ENCODE results near the gene GOLGA8S.
"Not testable (repeated sequence)": the region's sequence is repeated elsewhere in the genome, so short reads cannot be mapped to it uniquely, and the experiment has no call there.

Gene GOLGA8S

GRCh38 chr15:23354448-23354847, at the start of gene GOLGA8S:
Gene GOLGA8S (plus strand): TSS chr15:23354748. CDS start chr15:23354810, 62 bp downstream.
- DNase-seq (ENCODE audit: low read depth in 2 of 2): not testable (repeated sequence)

GRCh38 chr15:23304805-23305204, 49.7 kb upstream of the GOLGA8S start:
- DNase-seq (ENCODE audit: low read depth in 2 of 2): not testable (repeated sequence)

GRCh38 chr15:23305921-23306320, 48.6 kb upstream of the GOLGA8S start:
- not testable (repeated sequence) for DNase-seq (ENCODE audit: low read depth in 2 of 2)

GRCh38 chr15:23311233-23311632, 43.3 kb upstream of the GOLGA8S start:
- not testable (repeated sequence) for DNase-seq (ENCODE audit: low read depth in 2 of 2)

- DNase-seq (ENCODE audit: low read depth in 2 of 2): not testable (repeated sequence)
Observed at GRCh38 chr15:23334096-23334495, 20.5 kb upstream of the GOLGA8S start, which contains the start of gene GOLGA6L26. Gene GOLGA6L26 (minus strand): TSS chr15:23334196. CDS start chr15:23334135, 61 bp downstream.

GRCh38 chr15:23362622-23363021, 8.1 kb downstream of the GOLGA8S start:
- not testable (repeated sequence) for DNase-seq (ENCODE audit: low read depth in 2 of 2)

GRCh38 chr15:23364261-23364660, 9.7 kb downstream of the GOLGA8S start:
- not testable (repeated sequence) for DNase-seq (ENCODE audit: low read depth in 2 of 2)

- DNase-seq (ENCODE audit: low read depth in 2 of 2): no peak
Observed at GRCh38 chr15:23370578-23370977, 16.0 kb downstream of the GOLGA8S start.

- not testable (repeated sequence) for DNase-seq (ENCODE audit: low read depth in 2 of 2)
Observed at GRCh38 chr15:23371134-23371533, 16.6 kb downstream of the GOLGA8S start.

GRCh38 chr15:23371868-23372267, 17.3 kb downstream of the GOLGA8S start:
- not testable (repeated sequence) for DNase-seq (ENCODE audit: low read depth in 2 of 2)

GRCh38 chr15:23372284-23372683, 17.7 kb downstream of the GOLGA8S start:
- no peak for DNase-seq (ENCODE audit: low read depth in 2 of 2)

GRCh38 chr15:23372891-23373600, 18.5 kb downstream of the GOLGA8S start:
- not testable (repeated sequence) for DNase-seq (ENCODE audit: low read depth in 2 of 2)

- not testable (repeated sequence) for DNase-seq (ENCODE audit: low read depth in 2 of 2)
Observed at GRCh38 chr15:23374226-23374625, 19.7 kb downstream of the GOLGA8S start.

GRCh38 chr15:23378946-23379345, 24.4 kb downstream of the GOLGA8S start:
- not testable (repeated sequence) for DNase-seq (ENCODE audit: low read depth in 2 of 2)

GRCh38 chr15:23380700-23381099, 26.2 kb downstream of the GOLGA8S start:
- not testable (repeated sequence) for DNase-seq (ENCODE audit: low read depth in 2 of 2)

GRCh38 chr15:23381192-23381591, 26.6 kb downstream of the GOLGA8S start:
- DNase-seq (ENCODE audit: low read depth in 2 of 2): not testable (repeated sequence)

GRCh38 chr15:23384371-23384770, 29.8 kb downstream of the GOLGA8S start:
- no peak for DNase-seq (ENCODE audit: low read depth in 2 of 2)

GRCh38 chr15:23385886-23386430, 31.4 kb downstream of the GOLGA8S start:
- DNase-seq (ENCODE audit: low read depth in 2 of 2): no peak

- no peak for DNase-seq (ENCODE audit: low read depth in 2 of 2)
Observed at GRCh38 chr15:23387621-23388190, 33.2 kb downstream of the GOLGA8S start.

- no peak for DNase-seq (ENCODE audit: low read depth in 2 of 2)
Observed at GRCh38 chr15:23395030-23395692, 40.6 kb downstream of the GOLGA8S start.

GRCh38 chr15:23395832-23396231, 41.3 kb downstream of the GOLGA8S start:
- no peak for DNase-seq (ENCODE audit: low read depth in 2 of 2)

GRCh38 chr15:23397779-23398178, 43.2 kb downstream of the GOLGA8S start:
- no peak for DNase-seq (ENCODE audit: low read depth in 2 of 2)
